GM13976 (cell line): ENCODE data around the gene CTTNBP2NL.

Experiments
- DNase-seq: peaks from one replicate; pipeline ENCODE4 v3.0.0; 2012; ENCODE audit warnings: low spot score
- CTCF ChIP-seq: IDR thresholded peaks from 2 replicates; pipeline ENCODE4 v1.5.1; 2012; ENCODE audit warnings: borderline replicate concordance, mild to moderate bottlenecking; ENCODE audit not compliant: insufficient read depth; ENCODE audit errors: extremely low read depth, missing control alignments, control extremely low read depth
- in situ Hi-C: fragments of 300-500 bp; cut with MboI; formaldehyde crosslinking; loops from one replicate; pipeline ENCODE4 v1.12.0; 2022; ENCODE audit warnings: low sequenced_read_pairs, mixed read lengths, inconsistent platforms; ENCODE audit not compliant: unreplicated experiment

Gene CTTNBP2NL

GRCh38 chr1:112395821-112396652 lies at the start of gene CTTNBP2NL:
Gene CTTNBP2NL (plus strand): TSS chr1:112396214. CDS start chr1:112416166, 19,952 bp downstream.
- in situ Hi-C loops: loop anchor here (10.0 kb wide), 1 partner anchor 219 kb away; the partner anchor contains the start of genes CAPZA1 and ST7L
- peak; percentile 92 for DNase-seq
- no peak for TF ChIP-seq CTCF

GRCh38 chr1:112346801-112347350 lies 49.1 kb upstream of the CTTNBP2NL start:
- no peak for TF ChIP-seq CTCF
- no peak for DNase-seq
- in situ Hi-C loops: no loop called here

- no peak for DNase-seq
- in situ Hi-C loops: no loop called here
- TF ChIP-seq CTCF: no peak
Measured at GRCh38 chr1:112356765-112357164, 39.2 kb upstream of the CTTNBP2NL start.

GRCh38 chr1:112357467-112357866 lies 38.5 kb upstream of the CTTNBP2NL start:
- in situ Hi-C loops: no loop called here
- no peak for DNase-seq
- no peak for TF ChIP-seq CTCF

- DNase-seq: no peak
- no peak for TF ChIP-seq CTCF
- in situ Hi-C loops: no loop called here
Measured at GRCh38 chr1:112358061-112358770, 37.8 kb upstream of the CTTNBP2NL start.

- peak; percentile 57 for DNase-seq
Measured at GRCh38 chr1:112358798-112359408, 37.1 kb upstream of the CTTNBP2NL start.

More at GRCh38 chr1:112358798-112359408, 37.1 kb upstream of the CTTNBP2NL start:
- peak; percentile 70 for TF ChIP-seq CTCF
- in situ Hi-C loops: no loop called here
